Immature natural killer cell (primary cell): ENCODE measurements around the gene COPA. TPM values are rescaled to one million over a fixed set of nuclear protein-coding genes. Genes with fewer than 3 reads are reported as not detected.

ENCODE experiments used
- DNase-seq, 3 donors: peaks; one replicate each; pipeline ENCODE4 v3.0.0; 2022; ENCODE audit warnings: mixed read lengths in 1 of 3
- H3K27ac Mint-ChIP-seq, 6 donors: one replicate each; pipeline ENCODE4 v1.8.0; 2020; ENCODE audit warnings: mixed read lengths in 6 of 6, mild to moderate bottlenecking in 5 of 6, inconsistent platforms in 4 of 6, moderate library complexity in 3 of 6
- H3K27me3 Mint-ChIP-seq, 3 donors: one replicate each; pipeline ENCODE4 v1.8.0; 2020 to 2021; ENCODE audit warnings: low read depth in 3 of 3, mild to moderate bottlenecking in 3 of 3, mixed read lengths in 3 of 3, moderate library complexity in 3 of 3, inconsistent platforms in 1 of 3
- H3K36me3 Mint-ChIP-seq, 3 donors: one replicate each; pipeline ENCODE4 v1.8.0; 2020; ENCODE audit warnings: mixed read lengths in 3 of 3, inconsistent platforms in 2 of 3, mild to moderate bottlenecking in 2 of 3
- H3K4me1 Mint-ChIP-seq, 2 donors: one replicate each; pipeline ENCODE4 v1.8.0; 2020; ENCODE audit warnings: inconsistent platforms in 2 of 2, mild to moderate bottlenecking in 2 of 2, mixed read lengths in 2 of 2, moderate library complexity in 1 of 2
- H3K4me3 Mint-ChIP-seq, 5 donors: one replicate each; pipeline ENCODE4 v1.8.0; 2020; ENCODE audit warnings: mild to moderate bottlenecking in 5 of 5, mixed read lengths in 5 of 5, inconsistent platforms in 3 of 5, moderate library complexity in 3 of 5
- H3K9me3 Mint-ChIP-seq, 6 donors: one replicate each; pipeline ENCODE4 v1.8.0; 2020; ENCODE audit warnings: mild to moderate bottlenecking in 6 of 6, mixed read lengths in 6 of 6, inconsistent platforms in 4 of 6, moderate library complexity in 3 of 6
- polyA plus RNA-seq, 3 donors: library from polyadenylated mRNA; unstranded; fragments of 300-500 nt; fragmentation: Illumina TruSeq; gene quantifications; one replicate each; pipeline ENCODE4 v1.2.3, GENCODE V29; 2021

COPA gene
- polyA plus RNA-seq, 3 donors from 2014 or later = 114 to 175 (median 143) TPM

DNA sequence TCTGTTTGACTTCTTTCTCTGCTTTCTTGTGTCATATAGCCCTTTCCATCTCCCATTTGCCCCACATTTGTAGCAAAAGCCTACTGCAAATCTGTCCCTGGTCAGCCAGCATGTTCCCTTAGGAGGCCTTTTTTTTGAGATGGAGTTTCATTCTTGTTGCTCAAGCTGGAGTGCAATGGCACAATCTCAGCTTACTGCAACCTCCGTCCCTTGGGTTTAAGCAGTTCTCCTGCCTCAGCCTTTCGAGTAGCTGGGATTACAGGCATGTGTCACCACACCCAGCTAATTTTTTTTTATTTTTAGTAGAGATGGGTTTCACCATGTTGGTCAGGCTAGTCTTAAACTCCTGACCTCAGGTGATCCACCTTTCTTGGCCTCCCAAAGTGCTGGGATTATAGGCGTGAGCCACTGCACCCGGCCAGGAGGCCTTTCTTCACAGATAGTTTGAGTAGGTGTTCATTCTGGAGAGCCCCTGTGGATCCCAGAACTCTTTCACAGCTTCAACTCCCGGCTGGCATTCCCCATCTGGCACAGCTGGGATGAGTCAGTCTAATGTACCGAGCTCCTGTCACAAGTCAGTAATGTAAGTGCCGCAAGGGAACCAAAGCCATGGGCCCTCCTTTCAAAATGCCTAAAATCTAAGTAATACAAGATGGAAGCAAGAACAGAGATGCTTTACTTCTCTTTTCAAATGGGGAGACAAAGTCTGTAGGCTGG, 14.4 kb upstream of the COPA start:
- no peak overlapping the region for H3K4me3 Mint-ChIP-seq
- peaks cover 16 to 61% (median 53%) of the 10 kb centered on the region in 3 donors for H3K36me3 Mint-ChIP-seq
- no peak for DNase-seq
- no peaks in the 10 kb centered on the region for H3K27me3 Mint-ChIP-seq
- H3K9me3 Mint-ChIP-seq = no peaks in the 10 kb centered on the region
- no peaks in the 10 kb centered on the region for H3K4me1 Mint-ChIP-seq
- peak overlapping the region in 3 of 6 donors; percentile 20 to 65 (median 47) for H3K27ac Mint-ChIP-seq

GRCh38 chr1:160354388-160354985, 11.4 kb upstream of the COPA start:
- DNase-seq = no peak
- peaks cover 0 to 2% (median 0%) of the 10 kb centered on the region in 3 donors for H3K27me3 Mint-ChIP-seq
- H3K27ac Mint-ChIP-seq = no peak overlapping the region
- H3K4me1 Mint-ChIP-seq = no peaks in the 10 kb centered on the region
- H3K36me3 Mint-ChIP-seq = peaks cover 24 to 77% (median 71%) of the 10 kb centered on the region in 3 donors
- no peak overlapping the region for H3K4me3 Mint-ChIP-seq
- no peaks in the 10 kb centered on the region for H3K9me3 Mint-ChIP-seq

DNA sequence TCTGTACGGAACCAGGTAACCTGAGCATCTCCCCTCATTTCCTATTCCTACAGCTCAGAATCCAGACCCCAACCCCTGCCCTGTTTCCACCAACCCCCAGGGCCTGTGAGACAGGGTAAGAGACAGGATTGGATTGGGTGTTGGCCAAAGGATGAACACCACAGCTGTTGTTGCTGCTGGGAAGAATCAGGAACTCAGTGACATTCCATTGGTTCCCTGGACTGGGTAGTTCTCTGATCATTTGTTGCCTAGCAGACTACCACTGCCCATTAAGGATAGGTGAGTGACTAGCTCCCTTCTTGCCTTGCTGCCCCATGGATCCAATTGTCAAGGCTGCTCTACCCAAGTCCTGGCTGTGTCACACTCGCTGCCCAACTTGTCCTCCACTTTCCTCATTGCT, 10.2 kb upstream of the COPA start:
- no peaks in the 10 kb centered on the region for H3K4me1 Mint-ChIP-seq
- H3K36me3 Mint-ChIP-seq = peaks cover 24 to 73% (median 64%) of the 10 kb centered on the region in 3 donors
- no peak for DNase-seq
- H3K27me3 Mint-ChIP-seq = peaks cover 0 to 2% (median 0%) of the 10 kb centered on the region in 3 donors
- no peak overlapping the region for H3K27ac Mint-ChIP-seq
- no peak overlapping the region for H3K4me3 Mint-ChIP-seq
- H3K9me3 Mint-ChIP-seq = no peaks in the 10 kb centered on the region

GRCh38 chr1:160352555-160352954, 9.5 kb upstream of the COPA start:
- Mint-ChIP-seq H3K27me3 (peaks cover 0 to 2% (median 0%) of the 10 kb centered on the region in 3 donors), H3K4me3 (no peak overlapping the region), H3K36me3 (peaks cover 24 to 67% (median 63%) of the 10 kb centered on the region in 3 donors), H3K4me1 (peaks cover under 1 to 1% of the 10 kb centered on the region in 2 donors), H3K27ac (no peak overlapping the region), H3K9me3 (no peaks in the 10 kb centered on the region)
- DNase-seq = no peak

GRCh38 chr1:160351629-160352028, 8.6 kb upstream of the COPA start:
- Mint-ChIP-seq H3K9me3 (no peaks in the 10 kb centered on the region), H3K4me3 (no peak overlapping the region), H3K27me3 (peaks cover 0 to 2% (median 0%) of the 10 kb centered on the region in 3 donors), H3K27ac (no peak overlapping the region), H3K36me3 (peaks cover 29 to 66% (median 60%) of the 10 kb centered on the region in 3 donors), H3K4me1 (peaks cover 6 to 8% of the 10 kb centered on the region in 2 donors)
- DNase-seq = no peak

DNA sequence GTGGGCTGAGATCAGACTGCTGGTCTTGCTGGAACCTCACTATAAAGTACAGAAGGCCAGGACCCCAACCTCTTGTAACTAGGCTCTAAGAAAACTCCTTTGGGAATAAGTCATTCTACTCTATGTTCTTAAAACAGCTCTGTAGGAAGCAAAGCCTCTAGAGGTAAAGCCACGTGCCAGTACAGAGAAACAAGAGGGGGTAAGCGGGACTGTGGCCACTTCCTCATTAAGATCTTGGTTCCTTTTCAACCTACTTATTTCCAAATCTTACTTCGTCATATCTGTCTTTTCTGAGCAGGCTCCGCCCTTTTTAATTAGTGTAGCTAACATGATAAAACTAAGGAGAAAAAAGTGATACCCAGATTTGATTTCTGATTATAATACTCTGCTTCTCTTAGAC, 3.9 kb upstream of the COPA start:
- H3K36me3 Mint-ChIP-seq = peaks cover 16 to 33% (median 30%) of the 10 kb centered on the region in 3 donors
- no peak overlapping the region for H3K4me3 Mint-ChIP-seq
- H3K9me3 Mint-ChIP-seq = no peaks in the 10 kb centered on the region
- H3K27ac Mint-ChIP-seq = peak overlapping the region in 2 of 6 donors; percentile 29 to 48
- H3K4me1 Mint-ChIP-seq = peaks cover 36 to 38% of the 10 kb centered on the region in 2 donors
- no peak for DNase-seq
- peaks cover 2 to 9% (median 9%) of the 10 kb centered on the region in 3 donors for H3K27me3 Mint-ChIP-seq

- no peaks in the 10 kb centered on the region for H3K9me3 Mint-ChIP-seq
- peaks cover 16 to 28% (median 26%) of the 10 kb centered on the region in 3 donors for H3K36me3 Mint-ChIP-seq
- DNase-seq = no peak
These were observed 3.4 kb upstream of the COPA start for GRCh38 chr1:160346463-160346862.

GRCh38 chr1:160344936-160345335, 1.9 kb upstream of the COPA start:
- H3K27me3 Mint-ChIP-seq = peaks cover 2 to 9% (median 9%) of the 10 kb centered on the region in 3 donors
- H3K4me1 Mint-ChIP-seq = peaks cover 53 to 59% of the 10 kb centered on the region in 2 donors
- H3K4me3 Mint-ChIP-seq = peak overlapping the region; percentile 96 to 100 (median 98)
- peak overlapping the region; percentile 34 to 100 (median 99) for H3K27ac Mint-ChIP-seq
- H3K9me3 Mint-ChIP-seq = no peaks in the 10 kb centered on the region
- no peak for DNase-seq
- peaks cover 8 to 15% (median 15%) of the 10 kb centered on the region in 3 donors for H3K36me3 Mint-ChIP-seq

More at GRCh38 chr1:160346463-160346862, 3.4 kb upstream of the COPA start:
- Mint-ChIP-seq H3K27me3 (peaks cover 2 to 9% (median 9%) of the 10 kb centered on the region in 3 donors), H3K27ac (no peak overlapping the region), H3K4me1 (peaks cover 41 to 43% of the 10 kb centered on the region in 2 donors), H3K4me3 (no peak overlapping the region)

- H3K27ac Mint-ChIP-seq = peak overlapping the region; percentile 99 to 100 (median 99)
- no peaks in the 10 kb centered on the region for H3K9me3 Mint-ChIP-seq
- peaks cover 2 to 10% (median 9%) of the 10 kb centered on the region in 3 donors for H3K27me3 Mint-ChIP-seq
- H3K4me1 Mint-ChIP-seq = peaks cover 53 to 66% of the 10 kb centered on the region in 2 donors
- peaks cover 7 to 13% (median 12%) of the 10 kb centered on the region in 3 donors for H3K36me3 Mint-ChIP-seq
- H3K4me3 Mint-ChIP-seq = peak overlapping the region; percentile 96 to 100 (median 98)
- no peak for DNase-seq
These were observed 1.2 kb upstream of the COPA start for GRCh38 chr1:160344241-160344640.

DNA sequence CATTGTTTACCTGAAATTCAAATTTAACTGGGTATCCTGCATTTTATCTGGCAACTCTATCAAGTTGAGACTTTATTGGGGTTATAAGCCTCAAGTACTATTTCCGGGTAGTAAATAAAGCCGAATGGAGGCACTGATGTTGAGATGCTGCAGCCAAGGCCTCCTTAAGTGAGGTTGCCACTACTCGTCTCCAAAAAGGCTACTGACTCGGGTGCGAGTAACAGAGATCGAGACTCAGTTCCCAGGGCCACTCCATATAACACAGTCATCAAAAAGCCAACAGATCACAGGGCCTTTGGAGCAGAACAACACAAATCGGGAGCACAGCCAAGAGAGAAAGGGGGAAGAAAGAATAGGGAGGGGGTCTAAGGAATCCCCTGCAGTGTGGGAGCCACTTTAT, 524 bp downstream of the COPA start:
- DNase-seq = no peak
- Mint-ChIP-seq H3K9me3 (no peaks in the 10 kb centered on the region), H3K27me3 (peaks cover 2 to 10% (median 9%) of the 10 kb centered on the region in 3 donors), H3K27ac (peak overlapping the region; percentile 99 to 100 (median 99)), H3K36me3 (peaks cover 19 to 23% (median 19%) of the 10 kb centered on the region in 3 donors), H3K4me3 (peak overlapping the region; percentile 96 to 100 (median 98)), H3K4me1 (peaks cover 55 to 67% of the 10 kb centered on the region in 2 donors)

- H3K9me3 Mint-ChIP-seq = no peaks in the 10 kb centered on the region
These were observed 2.2 kb downstream of the COPA start for GRCh38 chr1:160340866-160341265.

DNA sequence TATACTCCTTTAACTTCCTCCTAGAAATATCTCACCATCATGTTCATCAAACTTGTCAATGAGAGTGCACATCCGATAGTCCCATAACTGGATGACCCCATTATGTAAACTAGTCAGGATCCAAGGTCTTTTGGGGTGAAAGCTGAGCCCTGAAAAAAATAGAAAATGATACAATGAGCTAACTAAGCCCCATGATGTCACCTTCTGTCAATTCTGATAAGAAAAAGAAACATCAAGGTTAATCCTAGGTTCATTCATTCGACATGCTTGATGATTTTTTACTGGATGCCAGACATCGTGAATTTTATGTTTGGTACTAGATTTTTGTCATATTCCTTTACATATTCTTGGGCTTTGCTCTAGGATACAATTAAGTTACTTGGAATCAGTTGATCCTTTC, 2.9 kb downstream of the COPA start:
- H3K27me3 Mint-ChIP-seq = peaks cover 2 to 10% (median 9%) of the 10 kb centered on the region in 3 donors
- DNase-seq = no peak
- peak overlapping the region; percentile 42 to 99 (median 99) for H3K27ac Mint-ChIP-seq
- H3K9me3 Mint-ChIP-seq = no peaks in the 10 kb centered on the region
- H3K4me1 Mint-ChIP-seq = peaks cover 50 to 60% of the 10 kb centered on the region in 2 donors
- H3K4me3 Mint-ChIP-seq = no peak overlapping the region
- H3K36me3 Mint-ChIP-seq = peaks cover 15 to 23% (median 17%) of the 10 kb centered on the region in 3 donors

More at GRCh38 chr1:160340866-160341265, 2.2 kb downstream of the COPA start:
- Mint-ChIP-seq H3K27ac (peak overlapping the region; percentile 42 to 99 (median 99)), H3K36me3 (peaks cover 15 to 21% (median 17%) of the 10 kb centered on the region in 3 donors), H3K4me3 (peak overlapping the region in 4 of 5 donors; percentile 17 to 100 (median 98)), H3K27me3 (peaks cover 2 to 10% (median 9%) of the 10 kb centered on the region in 3 donors), H3K4me1 (peaks cover 50 to 60% of the 10 kb centered on the region in 2 donors)
- DNase-seq = no peak

GRCh38 chr1:160338580-160338979, 4.5 kb downstream of the COPA start:
- peaks cover 37 to 45% of the 10 kb centered on the region in 2 donors for H3K4me1 Mint-ChIP-seq
- H3K27ac Mint-ChIP-seq = peak overlapping the region; percentile 1 to 42 (median 19)
- peaks cover 2 to 10% (median 9%) of the 10 kb centered on the region in 3 donors for H3K27me3 Mint-ChIP-seq
- no peak overlapping the region for H3K4me3 Mint-ChIP-seq
- H3K36me3 Mint-ChIP-seq = peaks cover 17 to 35% (median 19%) of the 10 kb centered on the region in 3 donors
- DNase-seq = no peak
- no peaks in the 10 kb centered on the region for H3K9me3 Mint-ChIP-seq

DNA sequence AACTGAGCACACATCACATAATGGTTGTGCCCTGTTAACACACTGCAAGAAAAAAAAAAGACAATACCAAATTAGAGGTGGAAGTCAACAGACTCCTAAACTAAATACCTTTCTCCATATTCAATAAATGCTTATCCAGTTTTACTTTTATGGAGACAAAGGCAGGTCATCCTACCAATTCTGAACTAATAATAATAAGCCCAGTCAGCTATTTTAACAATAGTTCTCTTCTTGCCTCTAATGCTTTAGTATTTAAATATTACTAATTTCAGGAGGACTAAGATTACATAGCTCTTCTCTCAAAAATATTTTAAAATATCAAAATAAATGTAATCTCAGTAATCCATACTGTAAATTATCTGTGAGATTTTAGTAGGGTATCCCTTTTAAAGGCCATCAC, 10.5 kb downstream of the COPA start:
- peaks cover 13 to 50% (median 18%) of the 10 kb centered on the region in 3 donors for H3K36me3 Mint-ChIP-seq
- H3K9me3 Mint-ChIP-seq = no peaks in the 10 kb centered on the region
- H3K27me3 Mint-ChIP-seq = no peaks in the 10 kb centered on the region
- no peak for DNase-seq
- H3K27ac Mint-ChIP-seq = no peak overlapping the region
- H3K4me3 Mint-ChIP-seq = no peak overlapping the region
- peaks cover 0 to 2% of the 10 kb centered on the region in 2 donors for H3K4me1 Mint-ChIP-seq
